Stimulated activated CD8-positive, alpha-beta memory T cell treated with anti-CD3 and anti-CD28 coated beads, Interleukin-2, amount 100 ng/mL, for 1 hour (primary cell): ENCODE measurements around the gene CYP2S1.
A peak's percentile ranks its signal among the peaks of the same experiment; 100 is the strongest.
"Not testable (repeated sequence)": the region's sequence is repeated elsewhere in the genome, so short reads cannot be mapped to it uniquely, and the experiment has no call there.

Experiments
- DNase-seq, 2 donors: peaks; one replicate each; pipeline ENCODE4 v3.0.0-alpha.2; 2020; ENCODE audit warnings: low read depth in 2 of 2

CYP2S1 gene

GRCh38 chr19:41226053-41226873 is 33.2 kb downstream of the CYP2S1 start:
- peak in 1 of 2 donors; percentile 2 for DNase-seq

GRCh38 chr19:41226874-41227390 is 33.9 kb downstream of the CYP2S1 start:
- DNase-seq, result no peak

GRCh38 chr19:41228486-41228885 is 35.5 kb downstream of the CYP2S1 start:
- no peak for DNase-seq

- not testable (repeated sequence) for DNase-seq
These were observed 36.3 kb downstream of the CYP2S1 start for GRCh38 chr19:41229338-41229737.

GRCh38 chr19:41230067-41230857 is 37.2 kb downstream of the CYP2S1 start:
- DNase-seq, result no peak

- DNase-seq, result no peak
These were observed 39.7 kb downstream of the CYP2S1 start for GRCh38 chr19:41232686-41233085.

- DNase-seq, result no peak
These were observed 40.8 kb downstream of the CYP2S1 start for GRCh38 chr19:41233748-41234240.

- DNase-seq, result no peak
These were observed 41.6 kb downstream of the CYP2S1 start for GRCh38 chr19:41234512-41235168.

GRCh38 chr19:41235480-41235879 is 42.5 kb downstream of the CYP2S1 start:
- no peak for DNase-seq

- DNase-seq, result no peak
These were observed 45.2 kb downstream of the CYP2S1 start for GRCh38 chr19:41238244-41238643.

GRCh38 chr19:41239363-41239762 is 46.3 kb downstream of the CYP2S1 start:
- no peak for DNase-seq

GRCh38 chr19:41239961-41240574 is 47.0 kb downstream of the CYP2S1 start:
- DNase-seq, result no peak

GRCh38 chr19:41241859-41242258 is 48.8 kb downstream of the CYP2S1 start:
- no peak for DNase-seq

GRCh38 chr19:41244117-41244516 is 51.1 kb downstream of the CYP2S1 start:
- DNase-seq, result no peak

- no peak for DNase-seq
These were observed 52.8 kb downstream of the CYP2S1 start for GRCh38 chr19:41245843-41246242.

- no peak for DNase-seq
These were observed 55.9 kb downstream of the CYP2S1 start for GRCh38 chr19:41248895-41249294.

- no peak for DNase-seq
These were observed 56.8 kb downstream of the CYP2S1 start for GRCh38 chr19:41249707-41250423.

- DNase-seq, result no peak
These were observed 60.6 kb downstream of the CYP2S1 start for GRCh38 chr19:41253660-41254059.

GRCh38 chr19:41255171-41255570 is 62.2 kb downstream of the CYP2S1 start:
- no peak for DNase-seq
